Measurements from ENCODE around the gene PIEZO2.

GRCh38 chr18:10901329-10901728 lies 248.0 kb downstream of the PIEZO2 start:
- no peak for TF ChIP-seq POLR2A (IDR thresholded peaks at IDR 0.05)
- no peak for TF ChIP-seq CTCF (IDR thresholded peaks at IDR 0.05)
- TF ChIP-seq EP300 (IDR thresholded peaks at IDR 0.05) = no peak

Measured in gastroesophageal sphincter (tissue), 3 donors.